PFSK-1 (cell line): ENCODE results near the gene SEC14L1.

Experiments
- FOXP2 ChIP-seq: optimal IDR thresholded peaks from 2 replicates; pipeline ENCODE3; 2011; ENCODE audit warnings: borderline replicate concordance, control low read depth, inconsistent platforms; ENCODE audit not compliant: insufficient read depth; ENCODE audit errors: extremely low read length, extremely low read depth
- POLR2AphosphoS5 ChIP-seq: IDR thresholded peaks from 2 replicates; pipeline ENCODE4 v1.6.1; 2012; ENCODE audit warnings: low read depth, mild to moderate bottlenecking, control low read depth, low read length, moderate library complexity
- REST ChIP-seq, 2 experiments: IDR thresholded peaks; 2 replicates each; pipeline versions ENCODE4 v1.6.1 to v1.8.0; 2011 to 2012; ENCODE audit warnings: low read depth in 2 of 2, low read length in 2 of 2, control low read depth in 1 of 2, inconsistent platforms in 1 of 2, mild to moderate bottlenecking in 1 of 2, moderate library complexity in 1 of 2; ENCODE audit not compliant: insufficient read depth in 1 of 2
- SIN3A ChIP-seq: IDR thresholded peaks from 2 replicates; pipeline ENCODE4 v1.6.1; 2012; ENCODE audit warnings: mild to moderate bottlenecking, low read length, moderate library complexity, borderline replicate concordance; ENCODE audit not compliant: insufficient read depth
- TAF1 ChIP-seq: IDR thresholded peaks from 2 replicates; pipeline ENCODE4 v1.6.1; 2012; ENCODE audit warnings: low read length, control low read depth, borderline replicate concordance; ENCODE audit not compliant: insufficient read depth

GRCh38 chr17:77194179-77194578 is 53.4 kb downstream of the SEC14L1 start:
- TF ChIP-seq TAF1: no peak
- no peak for TF ChIP-seq SIN3A
- no peak for TF ChIP-seq POLR2AphosphoS5
- no peak for TF ChIP-seq REST (IDR thresholded peaks at IDR 0.05; ENCODE audit: insufficient read depth in 1 of 2, low read depth in 2 of 2, low read length in 2 of 2)
- TF ChIP-seq FOXP2: no peak
